ENCODE data around the gene NPAS2. TPM values are rescaled to one million over a fixed set of nuclear protein-coding genes. Genes with fewer than 3 reads are reported as not detected.
A peak's percentile ranks its signal among the peaks of the same experiment; 100 is the strongest.

NPAS2 gene
- total RNA-seq, 1 experiment from 2014 or later: 12.4 TPM

DNA sequence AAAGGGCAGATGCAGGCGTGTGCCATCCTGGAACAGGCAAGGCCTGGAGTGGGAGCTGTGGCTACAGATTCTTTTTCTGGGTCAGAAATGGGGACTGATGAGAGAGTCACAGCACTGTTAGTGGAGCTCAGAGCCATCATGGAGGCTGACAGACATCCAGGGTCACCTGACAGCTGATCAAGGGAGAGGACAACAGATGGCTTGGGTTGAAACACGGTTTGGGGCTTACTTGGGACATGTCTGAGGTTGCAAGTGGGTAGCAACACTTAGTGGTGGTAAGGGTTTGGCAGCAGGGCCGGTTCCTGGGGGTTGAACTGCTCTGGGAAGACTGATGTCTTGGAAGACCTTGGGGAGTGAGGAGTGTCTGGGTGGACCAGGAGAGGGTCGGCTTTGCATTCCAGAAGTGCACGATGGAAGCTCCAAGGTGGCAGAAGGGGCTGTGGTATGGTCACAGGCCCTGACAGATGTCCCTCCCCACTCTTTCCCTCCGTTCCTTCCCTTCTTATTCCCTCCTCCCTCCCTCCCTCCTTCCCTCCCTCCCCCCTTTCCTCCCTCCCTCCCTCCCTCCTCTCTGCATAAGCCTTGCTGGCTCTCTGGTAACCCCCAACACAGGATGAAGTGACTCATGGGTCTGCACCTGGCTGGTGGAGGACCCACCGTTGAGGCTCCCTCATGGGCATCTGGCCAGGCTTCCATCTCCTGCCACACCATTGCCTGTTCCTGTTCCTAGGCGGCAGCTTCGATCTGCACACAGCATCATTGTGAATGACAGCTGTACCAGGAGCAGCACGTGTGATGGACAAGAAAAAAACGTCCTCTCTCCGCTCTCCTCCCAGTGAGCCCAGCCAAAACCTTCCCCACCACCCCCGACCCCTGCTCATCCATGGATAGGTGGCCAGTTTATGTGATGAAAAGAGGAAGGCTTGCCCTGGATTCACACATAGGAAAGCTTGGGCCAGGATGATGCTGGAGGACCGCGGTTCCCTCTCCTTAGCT lies 118.4 kb downstream of the NPAS2 start:
- no peak for DNase-seq (ENCODE audit: low read depth)

DNA sequence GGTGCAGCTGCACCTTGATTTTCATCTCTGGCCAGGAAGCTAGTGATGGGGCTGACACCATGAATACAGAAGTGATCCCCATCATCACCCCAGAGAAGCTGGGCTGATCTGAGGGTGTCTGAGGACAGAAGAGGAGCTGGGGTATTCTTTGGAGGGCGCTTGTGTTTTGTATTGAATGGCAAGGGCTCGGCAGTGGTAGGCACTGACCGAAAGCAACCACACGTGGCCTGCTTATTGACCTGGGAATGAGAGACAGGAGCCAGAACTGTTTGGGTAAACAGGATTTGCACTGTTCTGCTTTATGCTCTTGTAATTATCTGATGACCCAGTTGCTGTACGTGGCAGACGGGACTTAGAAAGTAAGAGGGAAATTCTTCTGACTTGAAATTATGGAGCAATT lies 119.5 kb downstream of the NPAS2 start:
- no peak for DNase-seq (ENCODE audit: low read depth)

DNA sequence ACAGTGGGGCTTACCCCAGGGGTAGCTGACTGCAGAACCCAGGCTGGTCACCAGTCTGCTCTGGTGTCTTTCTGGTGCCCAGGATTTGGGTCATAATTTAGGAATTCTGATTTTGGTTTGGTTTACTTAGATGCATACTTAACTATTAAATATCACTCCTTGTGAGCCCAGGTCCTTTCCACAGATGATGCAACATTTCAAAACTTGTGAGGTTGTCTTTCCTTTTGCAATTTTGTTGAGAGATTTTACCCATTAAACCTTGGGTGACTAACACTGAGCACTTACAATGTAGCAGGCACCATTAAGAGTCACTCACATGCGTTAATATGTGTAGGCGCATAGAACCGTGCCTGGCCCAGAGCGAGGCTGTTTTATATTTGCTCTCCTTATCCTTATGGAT lies 120.3 kb downstream of the NPAS2 start:
- no peak for DNase-seq (ENCODE audit: low read depth)

DNA sequence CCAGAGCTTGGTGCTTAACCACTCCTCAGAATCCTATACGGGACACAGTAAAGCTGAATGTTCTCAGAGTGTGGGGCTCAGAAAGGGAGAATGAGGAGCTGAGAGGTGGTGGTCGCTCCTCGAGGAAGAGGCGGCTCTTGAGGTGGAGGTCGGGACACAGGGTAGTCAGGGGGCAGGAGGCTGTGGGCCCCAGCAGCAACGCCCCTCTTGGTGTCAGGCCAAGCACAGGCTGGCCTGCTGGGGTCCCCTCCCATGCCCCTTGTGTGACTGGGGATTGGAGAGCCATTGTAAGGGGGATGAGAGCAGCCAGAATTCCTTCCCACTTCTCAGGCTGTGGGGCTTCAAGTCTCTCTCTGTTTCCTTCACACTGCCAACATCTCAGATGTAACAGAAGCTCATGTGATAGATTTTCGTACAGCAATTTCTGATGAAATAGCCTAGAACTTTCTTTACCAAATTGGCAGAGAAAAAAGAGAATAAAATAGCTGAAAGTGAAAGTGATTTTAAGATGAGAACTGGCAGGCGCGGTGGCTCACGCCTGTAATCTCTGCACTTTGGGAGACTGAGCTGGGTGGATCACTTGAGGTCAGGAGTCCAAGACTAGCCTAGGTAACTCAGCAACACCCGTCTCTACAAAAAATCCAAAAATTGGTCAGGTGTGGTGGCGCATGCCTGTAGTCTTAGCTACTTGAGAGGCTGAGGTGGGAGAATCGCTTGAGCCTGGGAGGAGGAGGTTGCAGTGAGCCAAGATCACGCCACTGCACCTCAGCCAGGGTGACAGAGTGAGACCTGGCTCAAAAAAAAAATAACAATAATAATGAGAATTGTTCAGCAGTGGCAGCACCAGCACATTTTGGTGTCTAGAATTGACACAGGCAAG lies 121.1 kb downstream of the NPAS2 start:
- no peak for DNase-seq (ENCODE audit: low read depth)

DNA sequence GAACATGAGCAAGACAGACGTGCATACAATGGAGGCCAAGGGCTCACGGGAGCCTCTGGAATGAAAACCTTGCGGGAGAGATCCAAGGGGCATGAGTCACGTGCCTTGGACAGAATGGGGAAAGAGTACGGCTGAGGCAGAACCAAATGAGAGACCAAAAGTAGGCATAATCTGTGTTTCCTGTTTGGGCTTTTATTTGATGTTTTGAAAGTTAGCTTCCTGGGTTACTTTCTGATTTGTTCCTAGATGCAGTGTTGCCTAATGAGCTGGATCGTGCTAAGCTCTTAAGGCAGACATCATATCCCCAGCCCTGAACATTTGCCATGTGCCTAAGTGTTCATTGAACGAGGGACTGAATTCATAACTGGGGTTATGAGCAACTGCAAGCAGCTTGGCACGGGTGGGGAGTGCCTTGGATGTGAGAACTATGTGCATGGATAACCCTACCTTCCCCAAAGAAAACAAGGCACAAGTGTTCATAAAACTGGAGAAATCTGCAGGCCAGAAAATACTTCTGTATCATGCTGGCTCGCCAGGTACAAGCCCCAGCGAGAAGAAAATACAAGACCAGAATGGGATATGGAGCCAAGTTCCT lies 121.8 kb downstream of the NPAS2 start:
- DNase-seq (ENCODE audit: low read depth): peak; percentile 22

DNA sequence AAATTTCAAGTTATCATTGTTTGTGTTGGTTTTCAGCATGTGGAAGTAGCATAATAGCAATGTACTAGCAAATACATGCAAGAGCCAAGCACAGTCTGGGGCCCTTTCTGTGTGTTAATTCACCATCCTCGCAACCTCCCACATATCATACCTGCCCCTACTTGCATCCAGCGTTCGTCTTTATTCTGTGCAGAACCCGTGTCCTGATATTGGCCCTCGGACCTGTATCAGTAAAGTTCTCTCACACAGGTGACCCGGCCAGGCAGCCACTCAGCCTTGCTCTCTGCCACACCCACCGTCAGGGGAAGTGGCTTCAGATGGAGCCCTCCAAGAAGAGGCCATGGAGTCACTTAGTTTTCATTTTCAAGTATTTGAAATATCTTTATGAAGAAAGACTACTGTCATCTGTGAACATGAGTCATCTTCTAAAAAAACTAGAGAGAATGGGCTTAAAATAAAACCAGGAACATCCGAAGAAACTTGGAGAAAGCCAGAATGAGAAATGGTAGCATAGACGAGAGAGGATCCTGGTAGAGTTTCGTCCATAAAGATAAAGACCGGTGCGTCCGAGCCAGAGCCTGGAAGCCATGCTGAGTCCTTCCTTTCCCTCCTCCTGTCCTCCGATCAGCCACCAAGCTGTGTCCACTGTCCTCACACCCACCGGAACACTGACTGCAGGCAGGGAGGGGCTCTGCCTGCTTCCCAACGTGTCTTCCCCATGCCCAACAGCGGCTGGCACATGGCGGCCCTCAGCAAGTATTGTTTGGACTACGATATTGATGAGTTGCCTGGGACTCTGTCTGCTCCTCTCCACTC lies 124.9 kb downstream of the NPAS2 start:
- DNase-seq (ENCODE audit: low read depth): no peak

DNA sequence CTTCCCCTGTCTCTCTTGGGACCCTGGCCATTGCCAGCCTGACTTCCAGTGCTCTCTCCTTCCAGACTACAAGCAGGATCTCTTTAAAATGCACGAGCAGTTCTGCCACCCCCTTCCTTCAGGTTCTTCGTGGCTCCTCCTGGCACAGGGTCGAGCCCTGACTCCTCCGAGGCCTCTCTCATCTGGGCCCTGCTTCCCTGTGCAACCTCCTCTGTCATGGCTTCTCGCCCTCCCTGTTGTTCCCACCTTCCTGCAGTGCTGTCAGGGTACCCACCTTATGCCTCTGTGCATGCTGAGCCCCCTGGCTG lies 125.4 kb downstream of the NPAS2 start:
- DNase-seq (ENCODE audit: low read depth): no peak

DNA sequence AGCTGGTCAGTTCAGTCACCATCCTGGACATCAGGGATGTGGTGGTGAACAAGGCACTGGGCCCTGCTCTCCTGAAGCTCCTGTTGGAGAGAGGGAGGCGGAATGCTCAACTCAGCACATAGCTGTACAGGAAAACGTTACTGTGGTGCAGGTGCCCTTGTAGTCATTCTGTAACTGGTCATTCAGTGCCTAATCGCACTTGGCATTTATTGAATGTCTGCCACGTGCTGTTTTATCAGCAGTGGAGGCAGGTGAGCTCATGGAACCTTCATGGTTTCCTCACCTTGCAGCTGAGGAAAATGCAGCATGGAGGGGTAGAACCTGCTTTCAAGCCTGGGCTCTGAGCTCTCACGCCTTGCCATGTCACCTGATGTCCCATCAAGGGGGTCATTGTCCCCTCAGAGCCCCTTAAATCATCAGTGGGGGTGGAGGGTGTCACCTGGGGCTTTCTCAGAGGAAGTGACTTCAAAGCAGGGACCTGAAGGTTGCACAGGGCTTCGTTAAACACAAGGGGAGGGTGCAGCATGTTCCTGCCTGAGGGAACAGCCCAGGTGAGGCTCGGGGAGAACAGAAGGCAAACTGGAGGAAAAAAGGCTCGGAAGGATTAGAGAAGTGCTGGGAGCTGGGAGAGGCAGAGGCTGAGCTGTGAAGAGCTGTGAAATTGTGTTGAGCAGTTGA lies 126.1 kb downstream of the NPAS2 start:
- no peak for DNase-seq (ENCODE audit: low read depth)

DNA sequence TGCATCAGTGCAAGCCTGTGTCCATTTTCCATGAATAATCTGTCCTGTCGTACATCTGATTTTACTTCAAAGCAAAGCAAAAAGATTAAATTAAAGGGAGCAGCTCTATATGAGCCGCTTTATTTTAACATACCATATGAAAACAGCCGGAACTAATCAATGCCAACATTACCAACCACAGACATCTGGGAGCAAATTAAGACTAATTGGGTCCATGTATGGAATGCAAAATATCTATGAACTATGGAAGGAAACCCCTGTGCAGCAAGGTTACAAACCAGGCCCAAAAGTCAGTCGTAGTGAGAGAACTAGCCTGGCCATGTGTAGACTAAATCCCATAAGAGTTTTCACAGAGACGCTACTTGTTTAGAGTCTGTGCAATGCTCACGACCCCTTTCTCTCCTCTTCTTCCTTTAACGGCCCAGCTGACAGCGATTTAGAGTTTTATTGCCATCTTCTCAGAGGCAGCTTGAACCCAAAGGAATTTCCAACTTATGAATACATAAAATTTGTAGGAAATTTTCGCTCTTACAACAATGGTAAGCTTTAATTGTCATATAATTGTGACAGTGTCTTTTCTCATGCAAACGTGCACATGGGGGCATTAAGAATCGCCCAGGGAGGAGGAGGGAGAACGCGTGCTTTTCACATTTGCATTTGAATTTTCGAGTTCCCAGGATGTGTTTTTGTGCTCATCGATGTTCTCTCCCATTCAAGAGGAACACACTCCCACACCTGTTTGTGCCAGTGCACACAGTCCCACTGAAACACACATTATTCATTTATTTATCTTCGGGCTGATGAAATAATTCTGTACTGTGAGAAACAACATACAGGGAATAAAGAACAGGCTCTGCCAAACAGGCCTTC lies 129.2 kb downstream of the NPAS2 start:
- no peak for DNase-seq (ENCODE audit: low read depth)

DNA sequence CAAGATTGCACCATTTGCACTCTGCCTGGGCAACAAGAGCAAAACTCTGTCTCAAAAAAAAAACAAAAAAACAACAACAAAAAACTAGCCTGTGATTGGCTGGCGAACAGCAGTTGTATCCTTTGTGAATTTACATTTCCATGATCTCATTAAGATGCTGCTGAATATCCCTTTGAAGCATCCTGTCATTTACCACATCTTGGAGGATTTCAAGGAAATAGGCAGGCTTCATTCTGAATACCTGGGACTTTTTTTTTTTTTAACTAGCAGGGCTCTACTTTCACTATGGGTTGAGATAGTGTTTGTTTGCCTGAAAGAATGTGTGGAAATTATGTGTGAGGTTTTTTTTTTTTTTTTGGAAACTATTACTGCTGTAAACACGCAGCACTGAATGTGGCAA lies 132.6 kb downstream of the NPAS2 start:
- DNase-seq (ENCODE audit: low read depth): no peak

DNA sequence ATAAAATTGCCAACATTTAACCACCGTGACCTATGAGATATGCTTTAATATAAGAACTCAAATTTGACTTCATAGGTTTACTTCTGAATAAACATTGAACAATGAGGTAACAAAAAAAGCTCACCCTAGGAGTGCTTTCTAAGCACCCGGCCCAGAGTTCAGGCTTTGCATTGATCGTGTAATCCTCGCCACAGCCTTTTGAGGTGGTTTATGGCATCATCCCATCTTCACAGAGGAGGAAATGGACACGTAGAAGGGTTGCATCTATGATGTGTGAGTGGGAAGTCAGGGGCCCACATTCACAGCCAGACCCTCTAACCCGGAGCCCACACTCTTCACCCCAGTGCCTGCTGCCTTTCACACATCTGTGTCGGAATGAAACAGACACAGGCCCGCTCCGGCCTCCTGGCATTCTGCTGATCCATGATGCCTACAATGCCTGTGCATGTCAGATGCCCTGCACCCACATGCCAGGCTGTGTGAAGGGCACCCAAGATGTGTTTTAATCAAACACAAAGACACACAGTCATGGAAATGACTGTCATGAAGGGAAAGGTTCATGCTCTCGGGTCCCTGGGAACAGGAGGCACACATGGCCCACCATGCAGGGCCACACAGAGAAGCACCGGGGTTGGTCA lies 133.6 kb downstream of the NPAS2 start:
- no peak for DNase-seq (ENCODE audit: low read depth)

DNA sequence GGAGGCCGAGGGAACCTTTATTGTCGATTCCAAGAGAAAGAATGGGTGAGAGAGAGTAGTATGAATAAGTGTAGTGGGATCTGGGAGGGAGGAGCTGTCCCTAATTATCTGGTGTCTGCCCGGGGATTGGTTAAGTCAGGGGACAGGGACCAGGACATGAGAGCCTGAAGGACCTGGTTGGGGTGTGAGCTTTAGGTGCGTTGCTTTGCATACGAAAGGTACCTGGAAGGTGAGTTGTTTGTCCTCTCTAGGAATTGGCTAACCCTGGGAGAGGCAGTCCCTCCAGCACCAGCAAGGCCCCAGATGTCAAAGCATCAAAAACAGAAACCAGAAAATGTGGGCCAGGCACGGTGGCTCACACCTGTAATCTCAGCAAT lies 134.1 kb downstream of the NPAS2 start:
- DNase-seq (ENCODE audit: low read depth): no peak

DNA sequence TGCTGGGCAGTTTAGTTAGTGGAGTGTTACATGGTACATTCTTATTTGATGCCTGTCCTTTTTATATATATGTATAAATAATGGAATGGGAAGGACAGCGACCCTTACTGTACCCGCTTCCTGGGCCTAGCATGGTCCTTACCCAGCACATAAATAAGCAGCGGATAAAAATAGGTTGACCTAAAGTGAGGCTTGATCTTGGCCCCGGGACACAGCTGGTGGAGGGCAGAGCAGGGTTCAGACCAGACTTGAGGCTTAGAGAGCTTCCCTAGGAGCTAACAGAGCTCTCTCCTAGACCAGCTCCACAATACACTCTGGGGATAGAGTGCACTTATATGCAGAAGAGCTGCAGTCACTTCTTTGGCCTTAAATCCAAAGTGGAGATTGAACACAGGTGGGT lies 135.3 kb downstream of the NPAS2 start:
- no peak for DNase-seq (ENCODE audit: low read depth)

DNA sequence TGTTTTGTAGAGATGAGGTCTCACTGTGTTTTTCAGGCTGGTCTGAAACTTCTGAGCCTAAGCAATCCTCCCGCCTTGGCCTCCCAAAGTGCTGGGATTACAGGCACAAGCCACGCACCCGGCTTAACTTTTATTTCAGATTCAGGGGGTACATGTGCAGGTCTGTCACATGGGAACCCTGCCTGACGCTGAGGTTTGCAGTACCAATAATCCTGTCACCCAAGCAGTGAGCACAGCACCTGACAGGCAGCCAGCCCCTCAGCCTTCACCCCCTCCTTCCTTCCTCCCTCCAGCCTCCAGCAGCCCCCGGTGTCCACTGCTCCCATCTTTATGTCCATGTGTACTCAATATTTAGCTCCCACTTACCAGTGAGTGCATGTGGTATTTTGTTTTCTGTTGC lies 136.1 kb downstream of the NPAS2 start:
- no peak for DNase-seq (ENCODE audit: low read depth)

DNA sequence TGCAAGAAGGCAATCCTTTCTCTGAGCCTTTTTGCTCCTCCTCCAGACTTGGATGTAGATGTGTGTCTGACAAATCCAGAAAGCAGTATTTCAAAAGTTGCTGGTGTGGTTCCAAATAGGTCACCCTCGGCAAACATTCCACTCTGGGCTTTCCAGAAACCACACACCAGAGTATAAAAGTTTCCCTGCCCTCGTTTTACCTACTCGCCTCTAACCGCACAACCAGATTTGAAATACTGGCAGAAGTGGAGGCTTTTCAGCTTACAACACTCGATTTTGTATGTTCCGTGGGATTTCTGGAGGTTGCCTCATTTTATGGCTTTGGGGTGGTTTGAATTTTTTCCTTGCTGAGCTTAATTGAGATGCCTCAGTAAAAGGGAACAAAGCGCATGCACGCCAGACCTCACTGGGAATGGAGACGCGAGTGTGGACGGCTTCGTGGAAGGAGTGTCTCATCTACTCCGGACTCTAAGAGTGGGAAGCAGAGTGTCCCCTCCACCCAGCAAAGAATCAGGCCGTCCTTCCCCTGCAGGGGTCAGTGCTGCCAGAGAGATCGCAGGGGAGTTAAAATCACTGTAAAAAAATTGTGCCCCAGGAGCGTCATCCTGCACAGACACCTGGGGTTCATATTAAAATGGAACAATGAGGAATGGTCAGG lies 138.2 kb downstream of the NPAS2 start:
- peak; percentile 82 for DNase-seq (ENCODE audit: low read depth)

DNA sequence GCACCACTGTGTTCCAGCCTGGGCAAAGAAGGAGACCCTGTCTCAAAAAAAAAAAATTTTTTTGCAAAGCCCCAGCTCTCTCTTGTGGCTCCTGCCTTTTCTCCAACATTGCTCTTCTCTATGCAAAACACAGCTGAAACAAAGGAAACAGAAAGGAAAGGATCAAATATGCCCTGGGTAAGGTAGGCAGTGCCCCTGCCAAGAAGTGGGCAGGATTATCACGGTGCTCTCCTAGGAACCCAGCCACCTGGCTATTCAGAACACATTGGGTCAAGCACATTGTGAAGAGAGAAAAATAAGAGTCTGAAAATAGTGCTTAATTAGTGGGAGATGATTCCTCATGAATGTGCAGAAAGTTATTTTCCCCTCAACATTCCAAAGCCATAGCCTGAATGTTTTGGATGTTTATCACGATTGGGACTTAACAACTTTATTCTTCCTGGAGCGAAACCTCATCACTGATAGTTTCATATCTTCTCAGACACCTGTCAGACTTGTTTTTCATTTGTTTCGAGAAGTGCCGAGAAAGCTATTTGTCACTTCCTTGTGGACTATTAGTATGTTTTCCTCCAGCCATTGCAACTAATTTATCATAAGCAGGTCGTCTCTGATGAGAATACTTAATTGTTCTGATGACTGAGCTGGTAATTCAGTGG lies 139.4 kb downstream of the NPAS2 start:
- DNase-seq (ENCODE audit: low read depth): peak; percentile 48

DNA sequence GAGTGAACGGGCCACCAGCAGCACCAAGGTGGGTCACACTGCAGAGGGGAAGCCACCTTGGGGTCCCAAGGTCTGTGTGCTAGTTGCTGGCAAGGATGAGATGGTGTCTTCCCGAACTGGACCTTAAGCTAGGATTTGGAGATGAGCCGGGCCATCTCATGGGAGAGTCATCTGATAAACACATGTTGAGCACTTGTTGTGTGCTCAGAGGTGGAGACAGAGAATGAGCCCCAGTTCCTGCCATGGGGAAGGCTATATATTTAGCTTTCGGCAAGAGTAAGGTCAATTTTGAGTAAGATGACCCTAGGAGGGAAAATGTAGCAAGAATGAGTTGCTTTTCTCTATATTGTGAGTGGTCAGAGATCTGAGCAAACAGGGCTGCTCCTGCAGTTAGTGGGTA lies 140.7 kb downstream of the NPAS2 start:
- no peak for DNase-seq (ENCODE audit: low read depth)

DNA sequence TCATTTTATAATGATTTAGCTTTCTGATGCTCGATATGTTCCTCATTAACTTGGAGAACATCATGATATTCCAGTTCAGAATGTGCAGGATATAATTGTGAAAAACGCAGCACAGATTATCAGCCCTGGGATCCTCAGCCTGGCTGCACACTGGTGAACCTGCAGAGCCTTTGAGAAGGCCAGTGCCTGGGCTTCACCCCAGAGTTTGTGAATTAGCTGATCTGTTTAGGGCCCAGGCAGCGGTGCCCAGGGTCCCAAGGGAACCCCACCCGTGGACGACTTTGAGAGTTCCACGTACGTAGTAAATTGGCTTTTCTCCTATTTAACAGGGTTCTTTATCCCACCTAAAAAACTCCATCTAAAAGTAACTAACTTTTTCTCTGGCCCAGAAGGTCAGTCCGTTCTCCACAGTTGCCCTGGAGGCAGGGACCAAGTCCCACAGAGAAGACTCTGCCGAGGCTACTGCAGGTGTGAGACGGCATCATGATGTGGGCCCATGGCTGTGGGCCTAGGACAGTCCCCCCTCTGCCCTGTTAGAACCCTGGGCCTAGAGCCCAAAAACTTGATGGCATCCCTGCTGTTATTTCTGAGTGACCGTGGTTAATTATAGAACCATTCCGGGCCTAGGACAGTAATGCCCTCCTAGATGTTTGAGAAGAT lies 142.6 kb downstream of the NPAS2 start:
- no peak for DNase-seq (ENCODE audit: low read depth)
